ENCODE results near the gene SH3BP1. TPM values are rescaled to one million over a fixed set of nuclear protein-coding genes. Genes with fewer than 3 reads are reported as not detected.

Gene SH3BP1
- total and polyA plus RNA-seq, 2 of the 8 experiments (the other 6 are each of a cell fraction or from before 2014, with no cell fraction given) = 23.9 to 40.3 TPM

- TF ChIP-seq, protein P1, sequence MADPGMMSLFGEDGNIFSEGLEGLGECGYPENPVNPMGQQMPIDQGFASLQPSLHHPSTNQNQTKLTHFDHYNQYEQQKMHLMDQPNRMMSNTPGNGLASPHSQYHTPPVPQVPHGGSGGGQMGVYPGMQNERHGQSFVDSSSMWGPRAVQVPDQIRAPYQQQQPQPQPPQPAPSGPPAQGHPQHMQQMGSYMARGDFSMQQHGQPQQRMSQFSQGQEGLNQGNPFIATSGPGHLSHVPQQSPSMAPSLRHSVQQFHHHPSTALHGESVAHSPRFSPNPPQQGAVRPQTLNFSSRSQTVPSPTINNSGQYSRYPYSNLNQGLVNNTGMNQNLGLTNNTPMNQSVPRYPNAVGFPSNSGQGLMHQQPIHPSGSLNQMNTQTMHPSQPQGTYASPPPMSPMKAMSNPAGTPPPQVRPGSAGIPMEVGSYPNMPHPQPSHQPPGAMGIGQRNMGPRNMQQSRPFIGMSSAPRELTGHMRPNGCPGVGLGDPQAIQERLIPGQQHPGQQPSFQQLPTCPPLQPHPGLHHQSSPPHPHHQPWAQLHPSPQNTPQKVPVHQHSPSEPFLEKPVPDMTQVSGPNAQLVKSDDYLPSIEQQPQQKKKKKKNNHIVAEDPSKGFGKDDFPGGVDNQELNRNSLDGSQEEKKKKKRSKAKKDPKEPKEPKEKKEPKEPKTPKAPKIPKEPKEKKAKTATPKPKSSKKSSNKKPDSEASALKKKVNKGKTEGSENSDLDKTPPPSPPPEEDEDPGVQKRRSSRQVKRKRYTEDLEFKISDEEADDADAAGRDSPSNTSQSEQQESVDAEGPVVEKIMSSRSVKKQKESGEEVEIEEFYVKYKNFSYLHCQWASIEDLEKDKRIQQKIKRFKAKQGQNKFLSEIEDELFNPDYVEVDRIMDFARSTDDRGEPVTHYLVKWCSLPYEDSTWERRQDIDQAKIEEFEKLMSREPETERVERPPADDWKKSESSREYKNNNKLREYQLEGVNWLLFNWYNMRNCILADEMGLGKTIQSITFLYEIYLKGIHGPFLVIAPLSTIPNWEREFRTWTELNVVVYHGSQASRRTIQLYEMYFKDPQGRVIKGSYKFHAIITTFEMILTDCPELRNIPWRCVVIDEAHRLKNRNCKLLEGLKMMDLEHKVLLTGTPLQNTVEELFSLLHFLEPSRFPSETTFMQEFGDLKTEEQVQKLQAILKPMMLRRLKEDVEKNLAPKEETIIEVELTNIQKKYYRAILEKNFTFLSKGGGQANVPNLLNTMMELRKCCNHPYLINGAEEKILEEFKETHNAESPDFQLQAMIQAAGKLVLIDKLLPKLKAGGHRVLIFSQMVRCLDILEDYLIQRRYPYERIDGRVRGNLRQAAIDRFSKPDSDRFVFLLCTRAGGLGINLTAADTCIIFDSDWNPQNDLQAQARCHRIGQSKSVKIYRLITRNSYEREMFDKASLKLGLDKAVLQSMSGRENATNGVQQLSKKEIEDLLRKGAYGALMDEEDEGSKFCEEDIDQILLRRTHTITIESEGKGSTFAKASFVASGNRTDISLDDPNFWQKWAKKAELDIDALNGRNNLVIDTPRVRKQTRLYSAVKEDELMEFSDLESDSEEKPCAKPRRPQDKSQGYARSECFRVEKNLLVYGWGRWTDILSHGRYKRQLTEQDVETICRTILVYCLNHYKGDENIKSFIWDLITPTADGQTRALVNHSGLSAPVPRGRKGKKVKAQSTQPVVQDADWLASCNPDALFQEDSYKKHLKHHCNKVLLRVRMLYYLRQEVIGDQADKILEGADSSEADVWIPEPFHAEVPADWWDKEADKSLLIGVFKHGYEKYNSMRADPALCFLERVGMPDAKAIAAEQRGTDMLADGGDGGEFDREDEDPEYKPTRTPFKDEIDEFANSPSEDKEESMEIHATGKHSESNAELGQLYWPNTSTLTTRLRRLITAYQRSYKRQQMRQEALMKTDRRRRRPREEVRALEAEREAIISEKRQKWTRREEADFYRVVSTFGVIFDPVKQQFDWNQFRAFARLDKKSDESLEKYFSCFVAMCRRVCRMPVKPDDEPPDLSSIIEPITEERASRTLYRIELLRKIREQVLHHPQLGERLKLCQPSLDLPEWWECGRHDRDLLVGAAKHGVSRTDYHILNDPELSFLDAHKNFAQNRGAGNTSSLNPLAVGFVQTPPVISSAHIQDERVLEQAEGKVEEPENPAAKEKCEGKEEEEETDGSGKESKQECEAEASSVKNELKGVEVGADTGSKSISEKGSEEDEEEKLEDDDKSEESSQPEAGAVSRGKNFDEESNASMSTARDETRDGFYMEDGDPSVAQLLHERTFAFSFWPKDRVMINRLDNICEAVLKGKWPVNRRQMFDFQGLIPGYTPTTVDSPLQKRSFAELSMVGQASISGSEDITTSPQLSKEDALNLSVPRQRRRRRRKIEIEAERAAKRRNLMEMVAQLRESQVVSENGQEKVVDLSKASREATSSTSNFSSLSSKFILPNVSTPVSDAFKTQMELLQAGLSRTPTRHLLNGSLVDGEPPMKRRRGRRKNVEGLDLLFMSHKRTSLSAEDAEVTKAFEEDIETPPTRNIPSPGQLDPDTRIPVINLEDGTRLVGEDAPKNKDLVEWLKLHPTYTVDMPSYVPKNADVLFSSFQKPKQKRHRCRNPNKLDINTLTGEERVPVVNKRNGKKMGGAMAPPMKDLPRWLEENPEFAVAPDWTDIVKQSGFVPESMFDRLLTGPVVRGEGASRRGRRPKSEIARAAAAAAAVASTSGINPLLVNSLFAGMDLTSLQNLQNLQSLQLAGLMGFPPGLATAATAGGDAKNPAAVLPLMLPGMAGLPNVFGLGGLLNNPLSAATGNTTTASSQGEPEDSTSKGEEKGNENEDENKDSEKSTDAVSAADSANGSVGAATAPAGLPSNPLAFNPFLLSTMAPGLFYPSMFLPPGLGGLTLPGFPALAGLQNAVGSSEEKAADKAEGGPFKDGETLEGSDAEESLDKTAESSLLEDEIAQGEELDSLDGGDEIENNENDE (IDR thresholded peaks at IDR 0.05; ENCODE audit: insufficient replicate concordance, low read length) = no peak
- TF ChIP-seq CHD2 (IDR thresholded peaks at IDR 0.05; ENCODE audit: low read length) = peak; percentile 92
- no peak for TF ChIP-seq NRF1 (IDR thresholded peaks at IDR 0.05; ENCODE audit: low read depth, low read length)
- TF ChIP-seq SIX5 (IDR thresholded peaks at IDR 0.05; ENCODE audit: low read depth, low read length) = no peak
- TF ChIP-seq TBP (IDR thresholded peaks at IDR 0.05; ENCODE audit: low read depth, low read length) = peak; percentile 57; the same call in 1 of the 2 replicates
- no peak for TF ChIP-seq CBX5 (IDR thresholded peaks at IDR 0.05; ENCODE audit: low read depth, low read length)
- TF ChIP-seq ATF3 (IDR thresholded peaks at IDR 0.05; ENCODE audit: insufficient read depth, low read depth, low read length) = no peak
- no peak for TF ChIP-seq FOSL1 (IDR thresholded peaks at IDR 0.05; ENCODE audit: insufficient read depth, low read depth, low read length)
These were observed 30.8 kb upstream of the SH3BP1 start, which contains the start of gene GGA1 (continued) for GRCh38 chr22:37608477-37609239.

Measured in H1 (cell line).